DMS 273 treated with DMSO at 0.1 percent for 48 hours (cell line): ENCODE measurements around the gene PTPRM.

Source experiments
- DNase-seq: peaks from one replicate; lab custom pipeline; 2025; lab: John Stamatoyannopoulos, UW

The PTPRM gene

GRCh38 chr18:8365006-8365405 is 797.9 kb downstream of the PTPRM start:
- no peak for DNase-seq

GRCh38 chr18:8365528-8365927 is 798.4 kb downstream of the PTPRM start:
- no peak for DNase-seq

DNA sequence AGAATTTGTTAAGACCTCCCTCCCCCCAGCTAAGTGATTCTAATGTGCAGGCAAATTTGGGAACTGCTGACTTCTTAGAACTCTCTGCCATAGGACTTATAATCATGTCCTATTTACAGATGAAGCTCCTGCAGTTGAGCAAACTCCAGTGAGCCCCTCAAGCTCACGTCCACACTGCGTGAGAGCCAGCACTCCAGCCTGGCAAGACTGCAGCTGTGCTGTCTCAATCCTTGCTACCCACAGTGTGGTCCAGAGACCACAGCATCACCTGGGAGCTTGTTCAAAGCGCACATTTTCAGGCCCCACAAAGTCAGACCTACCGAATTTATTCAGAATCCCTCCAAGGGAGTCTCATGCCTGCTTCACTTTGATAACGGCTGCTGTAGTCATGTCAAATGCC is 799.0 kb downstream of the PTPRM start:
- DNase-seq, result no peak

DNA sequence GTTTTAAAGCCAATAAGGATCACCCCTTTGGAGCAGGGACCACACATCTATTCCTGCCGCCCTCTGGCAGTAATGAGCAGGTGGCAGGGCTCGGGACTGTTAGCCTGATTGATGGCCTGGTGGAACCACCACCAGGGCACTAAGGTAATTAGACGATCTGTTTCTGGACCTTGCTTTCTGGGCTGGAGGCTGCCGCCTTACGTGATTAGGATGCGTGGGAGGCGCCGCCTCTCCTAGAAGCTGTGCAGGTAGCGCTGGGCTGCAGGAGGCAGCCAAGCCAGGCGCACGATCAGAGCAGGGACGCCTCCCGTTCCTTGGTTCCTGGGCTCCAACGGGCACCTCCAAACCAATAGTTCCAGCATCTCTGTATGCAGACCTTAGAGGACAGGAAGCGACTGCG is 799.5 kb downstream of the PTPRM start:
- DNase-seq, result no peak

GRCh38 chr18:8367217-8367988 is 800.3 kb downstream of the PTPRM start:
- peak; percentile 39 for DNase-seq

DNA sequence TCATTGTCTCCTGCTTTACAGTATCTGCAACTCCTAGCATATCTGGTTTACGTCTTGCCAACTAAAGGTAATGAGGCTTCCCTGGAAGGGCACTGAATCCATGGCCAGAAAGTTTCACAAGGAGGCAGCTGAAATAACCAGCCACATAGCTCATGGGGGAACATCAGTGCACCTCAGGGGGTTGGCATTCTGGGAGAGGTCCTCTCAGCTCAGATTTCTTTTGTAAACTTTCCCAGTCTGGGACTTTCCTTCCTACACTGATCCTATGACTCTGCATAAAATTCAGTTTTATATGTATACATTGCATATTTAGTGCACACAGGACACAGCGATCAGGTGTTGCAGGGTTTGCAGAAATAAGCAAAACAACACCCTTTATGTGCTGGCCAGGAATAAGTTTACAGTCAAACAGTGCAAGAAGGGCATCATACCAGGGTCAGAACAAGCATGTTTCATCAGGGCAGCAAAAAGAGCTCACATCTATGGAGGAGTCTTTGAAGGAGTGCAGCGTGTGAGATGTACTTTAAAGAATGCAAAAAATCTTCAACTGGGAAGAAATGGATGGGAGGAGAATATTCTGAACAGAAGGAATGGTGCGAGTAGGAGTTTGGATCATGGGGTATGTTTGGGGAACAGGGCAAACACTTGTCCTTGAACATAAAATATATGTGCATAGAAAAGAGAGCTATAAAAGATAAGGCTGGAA is 801.5 kb downstream of the PTPRM start:
- no peak for DNase-seq

- no peak for DNase-seq
Measured at GRCh38 chr18:8373486-8373885, 806.4 kb downstream of the PTPRM start.

DNA sequence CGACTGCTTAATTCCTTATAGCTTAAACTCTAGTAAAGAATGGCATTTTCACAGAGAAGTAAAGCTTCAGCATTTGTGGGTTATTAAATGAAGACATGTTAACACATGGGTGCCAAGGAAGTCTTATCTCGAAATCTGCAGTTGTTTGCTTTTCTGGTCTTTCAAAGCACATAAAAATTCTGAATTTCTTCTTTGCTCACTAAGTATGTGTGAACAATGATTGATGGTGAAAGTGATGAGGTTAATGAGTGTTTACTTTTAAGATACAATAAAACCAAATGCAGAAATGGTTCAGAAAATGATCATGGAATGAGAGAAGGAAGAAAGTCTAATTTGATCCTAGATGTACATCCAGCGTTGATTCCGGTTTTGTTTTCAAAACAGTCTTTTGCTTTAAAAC is 807.6 kb downstream of the PTPRM start:
- DNase-seq, result no peak

GRCh38 chr18:8375249-8375648 is 808.1 kb downstream of the PTPRM start:
- no peak for DNase-seq

DNA sequence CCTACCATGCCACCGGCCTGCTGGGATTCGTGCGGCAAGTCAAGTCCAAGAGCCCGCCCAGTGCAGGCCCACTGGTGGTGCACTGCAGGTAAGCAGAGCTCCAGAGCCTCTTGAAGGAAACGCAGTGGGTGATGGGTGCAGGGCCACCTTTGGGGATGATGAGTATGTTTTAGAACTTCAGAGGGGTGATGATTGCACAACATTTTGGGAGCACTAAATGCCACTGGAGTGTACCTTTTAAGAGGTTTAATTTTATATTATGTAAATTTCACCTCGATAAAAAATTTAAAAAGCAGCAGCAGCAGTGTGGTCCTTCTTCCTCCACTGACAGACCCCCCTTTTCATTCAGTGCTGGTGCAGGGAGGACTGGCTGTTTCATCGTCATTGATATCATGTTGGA is 809.0 kb downstream of the PTPRM start:
- DNase-seq, result no peak

DNA sequence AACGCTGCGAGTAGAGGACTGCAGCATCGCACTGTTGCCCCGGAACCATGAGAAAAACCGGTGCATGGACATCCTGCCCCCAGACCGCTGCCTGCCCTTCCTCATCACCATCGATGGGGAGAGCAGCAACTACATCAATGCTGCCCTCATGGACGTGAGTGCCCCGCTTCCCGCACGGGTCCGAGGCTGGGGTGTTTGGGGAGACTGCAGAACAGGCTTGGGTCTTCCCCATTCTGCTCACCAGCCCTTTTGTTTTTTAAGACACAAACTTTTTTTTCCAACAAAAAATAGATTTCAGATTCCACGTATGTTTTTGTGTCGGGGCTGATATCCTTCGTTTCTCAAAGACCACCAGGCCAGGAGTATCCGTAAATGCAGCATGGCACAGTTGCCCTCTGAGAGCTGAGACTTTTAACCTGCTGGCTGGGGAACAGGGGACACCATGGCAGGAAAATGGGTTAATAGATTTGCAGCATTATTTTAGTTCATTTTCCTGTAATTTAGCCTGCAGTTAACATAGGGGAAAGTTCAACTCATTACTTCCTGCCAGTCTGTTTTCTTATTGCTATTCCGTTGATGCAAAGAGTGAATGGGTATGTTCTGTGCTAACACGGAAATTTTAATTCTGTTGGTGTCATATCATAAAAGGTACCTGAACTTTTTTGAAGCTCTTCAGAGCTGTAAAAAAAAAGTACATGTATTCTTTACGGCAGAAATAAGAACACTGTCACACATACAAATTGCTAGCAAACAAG is 812.2 kb downstream of the PTPRM start:
- DNase-seq, result no peak

DNA sequence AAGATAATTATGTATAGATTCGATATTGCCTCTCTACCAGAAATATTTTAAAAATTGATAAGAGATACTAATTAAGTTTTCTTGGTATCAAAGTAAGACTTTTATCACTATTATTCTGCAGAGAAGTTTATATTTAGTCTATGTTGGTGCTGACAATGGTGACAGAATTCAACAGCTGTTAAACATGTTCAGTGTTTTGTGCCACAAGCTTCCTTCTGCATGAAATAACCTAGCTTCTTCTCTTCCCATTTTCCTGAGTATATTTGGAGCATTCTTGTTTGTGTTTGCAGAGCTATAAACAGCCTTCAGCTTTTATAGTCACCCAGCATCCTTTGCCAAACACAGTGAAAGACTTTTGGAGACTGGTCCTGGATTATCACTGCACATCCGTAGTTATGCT is 812.9 kb downstream of the PTPRM start:
- DNase-seq, result no peak

DNA sequence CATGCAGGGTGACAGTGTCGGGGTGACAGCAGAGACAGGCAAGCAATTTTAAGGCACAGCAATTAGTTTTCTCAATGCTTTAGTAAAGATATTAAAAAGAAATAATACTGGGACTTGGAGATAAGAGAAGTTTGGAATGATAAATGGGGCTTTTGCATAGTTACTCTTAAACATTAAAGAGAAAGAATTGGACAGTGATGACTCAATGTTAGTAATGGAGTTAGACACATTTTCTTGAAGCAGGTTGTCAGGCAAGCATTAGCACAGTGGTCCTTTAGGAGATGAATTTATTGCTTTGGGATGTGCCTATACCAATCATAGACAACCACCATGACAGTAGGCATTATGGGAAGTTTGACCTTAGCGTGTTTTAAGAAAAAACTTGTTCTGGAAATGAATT is 813.8 kb downstream of the PTPRM start:
- DNase-seq, result no peak

GRCh38 chr18:8381821-8382459 is 814.8 kb downstream of the PTPRM start:
- no peak for DNase-seq

DNA sequence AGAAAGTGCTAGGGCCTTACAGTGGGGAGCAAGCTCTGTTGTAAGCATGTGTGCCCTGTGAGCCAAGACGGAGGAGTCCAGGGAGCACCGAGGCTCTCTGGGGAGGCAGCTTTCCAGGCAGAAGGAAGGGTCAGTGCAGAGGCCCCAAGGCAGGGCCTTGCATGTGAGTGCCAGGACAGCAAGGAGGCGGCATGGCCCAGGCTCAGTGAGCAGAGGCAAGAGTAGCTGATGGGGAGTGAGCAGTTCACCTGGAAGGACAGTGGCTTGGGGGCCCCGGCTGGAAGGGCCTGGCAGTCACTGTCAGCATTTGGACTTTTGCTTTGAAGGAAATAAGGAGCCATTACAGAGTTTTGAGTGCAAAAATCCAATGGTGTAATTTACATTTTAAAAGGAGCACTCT is 818.3 kb downstream of the PTPRM start:
- DNase-seq, result no peak

- no peak for DNase-seq
Measured at GRCh38 chr18:8386669-8387380, 819.7 kb downstream of the PTPRM start.

- DNase-seq, result no peak
Measured at GRCh38 chr18:8389391-8390340, 822.5 kb downstream of the PTPRM start.

DNA sequence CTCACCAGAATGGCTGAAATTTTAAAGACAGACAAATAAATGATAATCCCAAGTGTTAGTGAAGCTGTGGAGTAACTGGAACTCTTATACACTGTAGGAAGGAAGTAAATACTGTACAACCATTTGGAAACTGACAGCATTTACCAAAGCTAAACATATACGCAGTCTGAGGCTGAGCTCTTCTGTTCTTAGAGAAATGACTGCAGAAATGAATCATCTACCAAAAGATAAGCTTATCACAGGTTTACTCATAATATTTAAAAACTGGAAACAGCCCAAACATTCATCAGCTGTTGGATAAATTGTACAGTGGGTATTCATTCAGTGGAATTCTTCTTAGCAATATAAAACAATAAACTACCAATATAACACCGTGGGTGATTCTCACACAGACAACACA is 824.0 kb downstream of the PTPRM start:
- no peak for DNase-seq

GRCh38 chr18:8396254-8396653 is 829.1 kb downstream of the PTPRM start:
- DNase-seq, result no peak

DNA sequence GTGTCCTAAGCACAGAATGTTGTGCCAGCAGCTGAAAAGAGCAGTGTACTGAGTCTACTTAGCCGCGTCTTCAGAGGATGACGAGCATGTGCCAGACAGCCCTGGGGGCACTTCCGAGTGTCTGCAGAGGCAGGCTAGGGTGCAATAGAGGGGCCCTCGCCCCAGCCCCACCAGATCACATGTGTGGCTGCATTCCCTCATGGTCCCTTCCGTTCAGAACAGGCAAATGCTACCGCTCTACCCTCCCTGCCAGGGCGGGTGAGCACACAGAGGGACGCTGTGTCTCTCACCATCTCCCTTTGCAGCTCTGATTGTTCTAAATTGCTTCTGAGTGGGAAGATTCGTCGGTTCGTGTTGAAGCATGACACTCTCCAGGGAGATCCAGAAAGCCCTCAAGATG is 829.9 kb downstream of the PTPRM start:
- no peak for DNase-seq

DNA sequence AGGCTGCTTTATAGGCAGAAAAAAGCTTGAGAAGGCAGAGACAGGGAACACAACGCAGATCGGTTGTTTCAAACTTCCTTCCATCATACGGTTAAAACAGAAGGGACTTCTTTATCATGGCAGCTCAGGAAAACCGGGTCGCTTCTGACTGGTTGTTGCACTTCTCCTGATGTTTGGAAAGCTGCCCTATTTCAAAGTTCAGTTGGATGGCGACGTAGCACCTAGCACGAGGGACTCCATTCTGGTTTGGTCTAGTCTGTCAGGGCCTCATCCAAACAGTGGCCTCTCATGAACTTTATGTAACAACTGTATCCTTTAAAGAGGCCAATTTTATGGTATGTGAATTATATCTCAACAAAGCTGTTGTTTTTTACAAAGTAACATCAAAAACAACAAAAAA is 832.0 kb downstream of the PTPRM start:
- DNase-seq, result no peak
